ENCODE results near the gene LAMA1. TPM values are rescaled to one million over a fixed set of nuclear protein-coding genes. Genes with fewer than 3 reads are reported as not detected.

LAMA1 gene
- total RNA-seq = 37.4 and 91.6 TPM in 2 replicates

GRCh38 chr18:7117390-7118355, at the start of gene LAMA1:
Gene LAMA1 (minus strand): TSS chr18:7117797. CDS start chr18:7117720, 77 bp downstream.

Other genes with a start within 250 kb of the LAMA1 start
- not detected in 2 replicates for gene LRRC30, start 113.3 kb upstream of the LAMA1 start, total RNA-seq